Activated CD4-positive, alpha-beta T cell treated with anti-CD3 and anti-CD28 coated beads, Interleukin-2, Interleukin-4, amounts not matched to agents 100 ng/mL and 50 ng/mL, durations not matched to agents 16 hours and 8 hours (primary cell): ENCODE data around the gene IKZF2.

ENCODE experiments used
- DNase-seq: peaks from one replicate; pipeline ENCODE4 v3.0.0-alpha.2; 2020; ENCODE audit warnings: low spot score

Gene IKZF2

DNA sequence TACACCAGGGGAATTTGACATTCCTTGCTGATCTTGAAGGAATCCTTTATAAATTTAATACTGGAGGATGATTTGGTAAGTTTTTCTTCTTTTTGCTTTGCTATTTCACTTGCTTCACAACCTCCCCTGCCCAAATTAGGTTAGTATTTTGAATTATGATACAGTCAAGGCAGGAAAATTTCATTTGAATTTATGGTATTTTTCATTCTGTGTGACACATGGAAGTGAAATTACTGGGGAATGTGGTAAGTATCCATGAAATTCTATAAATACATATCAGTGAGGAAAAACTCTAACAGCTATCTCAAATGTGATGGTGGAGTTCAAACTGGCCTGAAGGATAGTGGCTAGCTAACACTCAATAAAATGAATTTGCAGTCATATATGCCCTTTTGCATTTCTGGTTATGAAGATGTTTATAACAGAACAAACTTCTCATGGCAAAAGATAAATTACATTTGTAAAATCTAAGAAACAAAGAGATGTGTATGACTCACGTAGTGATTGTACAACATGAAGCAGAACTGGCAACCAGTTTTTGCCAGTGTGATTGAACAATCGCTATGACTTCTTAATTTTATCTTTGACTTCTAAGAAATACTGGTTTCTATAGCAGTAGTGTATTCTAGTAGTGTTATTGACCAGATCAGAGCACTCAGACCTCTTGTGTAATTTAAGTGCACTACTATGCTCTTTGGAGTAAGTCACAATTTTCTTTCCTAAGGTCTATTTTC lies 152.6 kb downstream of the IKZF2 start:
- DNase-seq = no peak

DNA sequence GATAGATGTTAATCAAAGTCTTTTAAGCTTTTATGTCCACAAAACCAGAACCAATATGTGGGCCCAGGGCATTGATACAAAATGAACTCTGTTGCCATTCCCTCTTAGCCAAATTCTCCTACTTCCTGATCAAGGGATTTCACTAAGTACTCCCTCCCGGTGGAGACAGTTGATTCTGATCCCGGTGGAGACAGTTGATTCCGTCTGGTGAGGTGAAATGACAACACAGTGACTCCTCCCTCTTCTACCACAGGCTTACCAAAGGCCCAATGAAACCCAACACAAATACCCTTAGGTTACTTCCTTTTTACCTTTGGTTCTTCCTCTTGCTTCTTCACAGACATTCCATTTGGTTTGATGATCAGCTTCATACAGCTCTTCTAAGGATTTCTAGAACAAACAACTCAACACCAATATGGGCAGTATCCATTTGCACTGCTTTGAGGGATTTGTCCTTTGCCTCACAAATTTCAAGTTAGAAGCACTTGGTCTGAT lies 153.8 kb downstream of the IKZF2 start:
- DNase-seq = no peak

DNA sequence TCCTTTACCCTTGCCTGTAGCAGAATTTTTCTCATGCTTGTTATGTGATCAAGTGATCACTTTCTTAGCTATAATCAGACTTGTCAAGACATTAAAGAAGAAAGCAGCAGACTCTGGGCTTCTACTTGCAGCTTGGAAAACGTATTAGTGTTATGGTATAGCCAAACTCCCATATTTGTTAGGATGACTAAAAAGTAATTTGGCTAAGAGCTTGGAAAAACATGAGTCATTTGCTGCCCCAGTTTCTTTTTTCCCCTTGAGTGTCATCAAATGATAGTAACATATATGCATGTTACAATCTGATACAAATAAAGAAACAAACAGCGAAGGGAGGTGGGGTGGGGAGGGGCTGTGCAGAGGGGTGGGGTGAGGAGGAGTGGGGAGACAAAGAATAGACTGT lies 155.5 kb downstream of the IKZF2 start:
- no peak for DNase-seq

- DNase-seq = no peak
These were observed 156.4 kb downstream of the IKZF2 start for GRCh38 chr2:212994976-212995375.

DNA sequence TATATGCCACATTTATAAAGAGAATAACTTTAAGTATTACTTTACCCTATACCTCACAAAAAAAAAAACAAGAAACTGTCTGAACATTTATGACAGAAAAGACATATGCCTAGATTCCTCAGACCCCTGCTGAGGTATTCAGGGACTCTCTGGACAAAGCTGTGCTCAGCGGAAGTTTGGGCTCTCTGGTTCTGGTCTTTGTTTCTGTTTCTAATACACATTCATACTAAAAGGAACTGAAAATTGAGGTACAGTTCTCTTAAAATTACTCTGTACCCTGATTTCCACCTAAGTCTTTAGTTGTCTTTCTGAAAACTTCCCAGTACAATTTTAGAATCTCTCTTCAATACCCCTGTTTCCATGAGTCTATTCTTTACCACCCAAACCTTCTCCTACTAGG lies 160.3 kb downstream of the IKZF2 start:
- no peak for DNase-seq

DNA sequence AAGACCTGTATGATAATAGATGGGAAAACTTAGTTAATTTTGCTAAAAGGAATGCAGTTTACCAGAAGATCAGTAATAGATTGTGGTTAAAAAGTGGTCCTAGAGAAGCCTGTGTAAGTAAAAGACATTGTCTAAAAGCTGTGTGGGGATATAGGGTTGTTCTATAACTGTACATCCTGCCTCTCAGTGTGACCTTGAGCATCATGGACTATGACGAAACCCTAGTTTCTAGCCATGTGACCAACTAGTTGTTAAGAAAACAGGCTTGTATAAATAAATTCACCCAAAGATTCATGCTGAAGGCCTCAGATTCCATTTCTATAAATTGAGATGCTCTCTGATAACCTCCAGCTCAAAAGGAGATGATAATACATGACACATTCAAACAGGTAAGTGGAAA lies 160.7 kb downstream of the IKZF2 start:
- DNase-seq = no peak

DNA sequence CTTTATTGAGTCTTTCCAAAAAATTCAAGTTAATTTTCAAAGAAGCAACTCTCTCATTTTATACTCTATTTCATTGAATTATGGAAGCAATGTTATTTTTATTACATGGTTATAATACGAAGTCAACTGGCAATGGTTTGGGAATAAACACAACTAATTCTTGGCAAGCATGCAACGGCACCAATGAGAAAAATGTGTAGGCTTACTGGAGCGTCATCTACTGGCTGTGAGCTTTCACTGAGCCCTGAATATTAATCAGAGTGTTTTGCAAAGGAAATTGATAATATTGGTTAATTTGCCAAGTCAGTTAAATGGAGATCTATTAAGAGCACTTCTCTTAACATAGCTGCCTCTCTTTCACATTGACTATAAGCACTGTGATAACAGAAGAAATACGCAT lies 163.9 kb downstream of the IKZF2 start:
- DNase-seq = no peak

DNA sequence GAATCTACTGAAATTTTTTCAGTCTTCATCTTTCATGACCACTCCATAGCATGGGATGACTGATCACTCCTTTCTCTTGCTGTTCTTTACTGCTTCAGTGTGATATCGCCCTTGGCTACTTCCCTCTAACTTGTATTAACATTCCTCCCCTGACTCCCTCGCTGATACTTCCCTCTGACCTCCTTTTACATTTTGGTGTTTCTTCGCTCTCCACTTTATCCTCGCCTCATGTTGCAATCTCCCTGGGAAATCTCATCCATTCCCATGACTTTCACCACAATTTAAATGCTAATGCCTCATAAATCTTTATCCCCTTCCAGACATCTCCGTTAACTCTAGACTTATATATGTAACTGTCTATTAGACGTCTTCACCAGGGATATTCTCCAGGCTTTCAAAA lies 167.3 kb downstream of the IKZF2 start:
- DNase-seq = no peak

DNA sequence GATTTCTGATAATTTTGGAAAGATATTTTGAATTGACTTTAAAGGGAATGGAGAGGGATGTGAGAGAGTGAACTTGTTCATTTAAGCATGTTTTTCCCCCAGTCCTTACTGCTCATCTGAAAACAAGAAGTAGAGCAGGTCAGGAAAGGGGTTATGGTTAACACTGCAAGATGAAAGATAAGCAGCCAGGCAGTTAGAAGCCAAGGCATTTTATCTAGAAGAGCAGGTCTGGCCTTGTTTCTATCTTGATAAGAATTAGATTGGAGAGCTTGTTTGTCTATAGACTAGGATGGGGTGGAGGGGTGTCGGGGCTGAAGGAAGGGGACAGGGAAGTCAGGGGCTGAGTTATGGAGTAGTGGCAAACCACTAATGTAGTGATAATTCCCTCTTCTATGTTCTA lies 171.6 kb downstream of the IKZF2 start:
- no peak for DNase-seq

DNA sequence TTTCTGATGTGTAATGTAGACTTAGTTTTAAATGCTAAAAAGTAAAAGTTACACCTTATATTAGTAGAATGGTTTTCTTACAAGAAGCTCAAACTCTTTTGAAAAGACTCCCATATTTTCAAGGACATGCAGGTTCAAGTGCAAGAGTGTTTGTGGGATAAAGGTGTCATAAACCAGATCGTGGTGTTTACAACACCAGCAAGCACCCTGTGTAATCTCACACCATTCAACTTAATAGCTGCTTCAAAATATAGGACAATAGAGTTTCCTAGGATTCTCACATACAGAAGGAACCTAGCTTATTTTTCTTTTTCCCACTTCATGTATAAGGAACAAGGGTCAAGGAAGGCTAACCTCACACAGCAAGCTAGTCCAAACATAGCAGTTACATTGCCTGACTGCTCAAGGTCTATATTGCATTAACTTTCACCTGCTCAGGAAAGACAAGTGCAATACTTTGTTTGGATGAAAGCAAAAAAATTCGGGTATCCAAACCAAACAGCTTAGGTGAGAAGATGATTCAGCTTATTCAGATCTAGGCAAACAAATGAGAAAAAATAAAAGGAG lies 172.3 kb downstream of the IKZF2 start:
- DNase-seq = no peak

DNA sequence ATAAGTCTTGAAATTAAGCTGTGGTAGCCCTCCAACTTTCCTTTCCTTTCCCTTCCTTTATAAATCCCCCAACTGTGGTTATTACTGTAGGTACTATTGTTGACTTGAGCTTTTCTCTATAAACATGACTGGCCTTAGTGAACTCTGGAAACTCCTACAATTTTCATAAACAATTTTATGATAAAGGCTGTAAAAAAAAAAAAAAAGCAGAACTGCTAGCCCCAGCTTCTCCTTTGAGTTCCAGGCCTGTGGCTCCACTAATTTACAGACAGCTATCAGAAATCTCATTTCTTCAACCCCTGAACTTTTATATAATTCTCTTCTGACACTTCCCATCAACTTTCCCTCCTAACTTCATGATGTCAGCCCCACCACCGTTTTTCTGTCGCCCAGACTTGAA lies 174.3 kb downstream of the IKZF2 start:
- no peak for DNase-seq

GRCh38 chr2:212975333-212975732 lies 176.1 kb downstream of the IKZF2 start:
- no peak for DNase-seq

DNA sequence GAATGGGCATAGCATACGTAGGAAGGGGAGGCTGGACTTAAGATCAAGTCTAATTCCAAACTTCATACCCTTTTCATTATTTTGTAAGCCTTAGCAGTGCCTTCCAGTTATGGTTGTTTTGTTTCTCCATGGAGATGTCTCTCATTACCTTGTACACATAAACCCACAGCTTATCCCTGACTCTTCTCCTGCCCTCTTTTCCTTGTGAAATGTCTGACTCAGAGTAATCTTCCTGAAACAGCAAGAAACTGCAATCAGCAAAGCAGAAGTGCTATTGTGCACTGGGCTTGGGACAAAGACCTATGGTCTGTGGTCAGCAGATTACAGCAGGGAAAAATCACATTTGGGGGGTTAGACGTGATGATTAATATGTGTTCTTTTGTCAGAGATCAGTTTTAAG lies 176.7 kb downstream of the IKZF2 start:
- no peak for DNase-seq

GRCh38 chr2:212973347-212973746 lies 178.1 kb downstream of the IKZF2 start:
- DNase-seq = no peak

DNA sequence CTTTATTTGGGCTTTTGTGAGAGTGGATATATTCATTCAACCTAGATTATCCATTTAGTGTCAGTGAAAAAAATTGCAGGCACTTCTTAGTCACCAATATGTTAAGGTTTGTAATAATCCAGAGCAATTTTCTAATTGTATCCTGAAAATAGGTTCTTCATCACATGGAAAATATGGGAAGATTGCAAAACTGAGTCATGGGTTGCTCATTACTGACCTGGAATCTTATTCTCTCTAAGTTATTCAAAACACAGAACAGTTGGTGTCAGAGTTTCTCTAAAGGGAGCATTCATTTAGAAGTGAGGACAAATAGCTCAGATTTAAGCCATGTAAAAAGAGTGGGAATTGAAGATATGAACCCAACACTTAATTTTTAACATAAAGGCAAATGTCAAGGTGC lies 181.3 kb downstream of the IKZF2 start:
- no peak for DNase-seq

GRCh38 chr2:212968284-212969081 lies 182.9 kb downstream of the IKZF2 start:
- peak; percentile 61 for DNase-seq

GRCh38 chr2:212966884-212967283 lies 184.5 kb downstream of the IKZF2 start:
- no peak for DNase-seq

- no peak for DNase-seq
These were observed 188.7 kb downstream of the IKZF2 start for GRCh38 chr2:212962691-212963090.

GRCh38 chr2:212961255-212961654 lies 190.2 kb downstream of the IKZF2 start:
- DNase-seq = peak; percentile 30

DNA sequence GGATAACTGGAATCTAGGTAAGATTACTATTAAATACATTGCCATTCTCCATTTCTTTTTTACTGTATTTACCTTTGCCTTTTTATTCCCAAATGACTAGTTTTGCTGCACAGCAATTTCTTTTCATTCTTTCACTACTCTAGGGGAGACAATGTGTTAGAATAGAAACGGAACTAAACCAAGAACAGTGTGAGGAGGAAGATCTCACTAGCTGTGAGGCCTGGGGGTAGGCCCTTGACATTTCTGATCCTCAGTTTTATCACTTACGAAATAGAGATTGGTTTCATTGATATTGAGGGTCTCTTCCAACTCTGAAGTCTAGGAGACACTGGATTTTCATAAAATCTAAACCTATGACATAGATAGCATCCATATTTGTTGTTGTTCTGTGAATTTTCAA lies 191.1 kb downstream of the IKZF2 start:
- DNase-seq = no peak

DNA sequence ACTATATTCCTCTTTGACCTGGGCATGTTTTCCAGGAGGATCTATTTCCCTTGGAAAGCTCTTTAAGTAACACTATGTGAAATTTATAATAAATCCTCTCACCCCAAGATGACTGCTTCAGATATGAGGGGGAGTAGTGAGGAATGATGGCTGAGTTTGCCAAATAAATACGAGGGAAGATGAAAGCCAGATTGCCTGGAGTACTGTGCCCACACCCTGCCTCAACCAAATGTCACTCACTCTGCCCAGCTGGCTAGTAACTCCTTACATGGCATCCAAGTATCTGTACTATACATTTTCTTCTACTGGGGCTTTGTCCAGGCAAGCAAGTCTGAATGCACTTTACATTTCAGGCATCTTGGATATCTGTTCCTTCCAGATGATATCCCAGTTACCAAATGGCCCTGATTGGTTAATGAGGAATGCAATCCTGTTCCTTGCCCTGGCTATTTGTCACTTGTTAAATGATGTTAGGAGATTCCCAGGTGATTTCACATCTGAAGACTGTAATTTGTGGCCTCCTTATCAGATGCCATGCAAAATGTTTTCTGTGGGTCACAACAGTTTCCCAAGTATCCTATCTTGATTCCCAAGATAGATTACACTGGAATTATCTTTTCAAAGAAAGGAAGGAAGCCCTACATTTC lies 191.8 kb downstream of the IKZF2 start:
- DNase-seq = no peak

- peak; percentile 29 for DNase-seq
These were observed 192.6 kb downstream of the IKZF2 start for GRCh38 chr2:212958757-212959295.
